ENCODE data around the gene VWA3B.

Gene VWA3B

DNA sequence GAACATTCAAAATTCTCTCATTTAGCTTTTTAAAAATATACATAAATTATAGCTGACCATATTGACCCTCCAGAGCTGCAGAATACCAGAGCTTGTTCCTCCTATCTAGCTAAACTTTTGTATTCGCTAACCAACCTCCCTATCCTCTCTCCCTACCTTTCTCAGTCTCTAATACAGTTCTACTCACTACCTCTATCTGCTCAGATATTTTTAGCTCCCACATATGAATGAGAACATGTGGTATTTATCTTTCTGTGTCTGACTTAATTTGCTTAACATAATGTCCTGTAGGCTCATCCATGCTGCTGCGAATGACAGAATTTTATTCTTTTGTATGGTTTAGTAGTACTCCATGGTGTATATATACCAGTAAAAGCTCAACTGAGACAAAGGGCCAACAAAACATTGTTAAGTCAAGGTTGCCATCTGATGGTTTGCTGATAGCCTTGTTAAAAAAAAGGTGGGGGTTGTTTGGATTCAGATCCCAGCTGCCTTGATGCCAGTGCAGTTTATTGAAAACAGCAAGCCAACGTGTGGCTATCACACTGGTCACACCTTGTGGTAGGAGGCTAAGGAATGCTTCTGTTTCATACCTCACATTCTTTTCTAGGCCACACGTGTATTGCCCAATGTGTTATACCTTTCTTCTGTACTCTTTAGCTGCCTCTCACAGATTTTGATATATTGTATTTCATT is 101.5 kb downstream of the VWA3B start:
- H3K4me1 ChIP-seq (ENCODE audit: control insufficient read depth, insufficient read depth, low read length) = no peaks in the 10 kb centered on the region
- no peaks in the 10 kb centered on the region for H3K27me3 ChIP-seq (ENCODE audit: control insufficient read depth, insufficient read depth, low read length)
- no peak overlapping the region for H3K9ac ChIP-seq (ENCODE audit: low read length)
- no peaks in the 10 kb centered on the region for H3K9me3 ChIP-seq (ENCODE audit: control insufficient read depth, low read length)
- H3K4me3 ChIP-seq (ENCODE audit: low read length) = no peak overlapping the region
- H3K36me3 ChIP-seq (ENCODE audit: control insufficient read depth, insufficient read depth, low read length) = no peaks in the 10 kb centered on the region

DNA sequence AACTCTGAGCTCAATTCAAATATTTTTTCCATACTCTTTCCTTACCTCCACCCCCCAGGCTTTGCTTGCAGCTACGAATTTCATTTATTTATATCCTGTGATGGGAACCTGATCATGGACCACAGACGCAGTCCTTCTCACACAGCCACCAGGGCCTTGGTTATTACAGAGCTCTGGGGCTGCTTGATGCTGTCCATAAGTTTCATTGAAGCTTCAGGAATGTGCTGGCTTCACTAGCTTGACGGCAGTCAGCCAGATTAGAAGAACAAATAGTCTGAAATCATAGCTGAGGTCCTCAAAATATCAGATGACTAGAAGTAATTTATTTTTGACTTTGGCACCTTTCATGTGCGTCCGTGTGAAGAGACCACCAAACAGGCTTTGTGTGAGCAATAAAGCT is 104.9 kb downstream of the VWA3B start:
- H3K9me3 ChIP-seq (ENCODE audit: control insufficient read depth, low read length) = no peaks in the 10 kb centered on the region
- no peaks in the 10 kb centered on the region for H3K36me3 ChIP-seq (ENCODE audit: control insufficient read depth, insufficient read depth, low read length)
- no peaks in the 10 kb centered on the region for H3K27me3 ChIP-seq (ENCODE audit: control insufficient read depth, insufficient read depth, low read length)
- no peak overlapping the region for H3K9ac ChIP-seq (ENCODE audit: low read length)
- H3K4me1 ChIP-seq (ENCODE audit: control insufficient read depth, insufficient read depth, low read length) = no peaks in the 10 kb centered on the region
- H3K4me3 ChIP-seq (ENCODE audit: low read length) = no peak overlapping the region

DNA sequence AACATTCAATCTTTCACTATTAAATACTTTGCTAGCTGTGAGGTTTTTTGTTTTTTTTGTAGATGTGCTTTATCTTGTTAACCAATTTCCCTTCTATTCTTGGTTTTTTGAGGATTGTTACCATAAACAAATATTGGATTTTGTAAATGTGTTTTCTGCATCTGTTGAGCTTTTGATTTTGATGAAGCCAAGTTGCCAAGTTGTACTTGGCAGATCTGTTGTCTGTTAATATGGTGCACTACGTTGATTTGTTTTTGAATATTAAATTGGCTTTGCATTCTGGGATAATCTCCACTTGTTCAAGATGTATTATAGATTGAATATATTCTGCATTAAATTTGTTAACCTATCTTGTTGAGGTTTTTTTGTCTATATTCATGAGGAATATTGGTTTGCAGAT is 114.6 kb downstream of the VWA3B start:
- Histone ChIP-seq H3K4me1 (ENCODE audit: control insufficient read depth, insufficient read depth, low read length) (no peaks in the 10 kb centered on the region), H3K36me3 (ENCODE audit: control insufficient read depth, insufficient read depth, low read length) (no peaks in the 10 kb centered on the region), H3K9ac (ENCODE audit: low read length) (no peak overlapping the region), H3K4me3 (ENCODE audit: low read length) (no peak overlapping the region), H3K9me3 (ENCODE audit: control insufficient read depth, low read length) (no peaks in the 10 kb centered on the region), H3K27me3 (ENCODE audit: control insufficient read depth, insufficient read depth, low read length) (no peaks in the 10 kb centered on the region)

DNA sequence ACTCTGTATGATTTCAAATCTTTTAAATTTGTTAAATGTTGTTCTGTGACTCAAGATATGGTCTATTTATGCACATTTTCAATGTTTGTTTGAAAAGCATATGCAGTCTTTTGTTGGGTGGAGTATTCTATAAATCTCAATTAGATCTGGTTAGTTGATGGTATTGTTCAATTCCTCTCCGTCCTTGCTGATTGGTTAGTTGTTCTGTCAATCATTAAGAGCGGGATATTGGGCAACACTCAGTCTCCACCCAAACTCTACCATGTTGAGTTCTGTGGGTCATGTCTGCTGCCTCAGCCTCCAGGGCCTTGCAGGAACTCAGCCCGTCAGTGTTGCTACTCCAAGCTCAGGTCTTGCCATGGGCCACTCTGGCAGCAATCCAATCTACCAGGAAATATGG is 118.9 kb downstream of the VWA3B start:
- Histone ChIP-seq H3K4me1 (ENCODE audit: control insufficient read depth, insufficient read depth, low read length) (no peaks in the 10 kb centered on the region), H3K9me3 (ENCODE audit: control insufficient read depth, low read length) (no peaks in the 10 kb centered on the region), H3K4me3 (ENCODE audit: low read length) (no peak overlapping the region), H3K27me3 (ENCODE audit: control insufficient read depth, insufficient read depth, low read length) (peaks cover 3% of the 10 kb centered on the region), H3K9ac (ENCODE audit: low read length) (no peak overlapping the region), H3K36me3 (ENCODE audit: control insufficient read depth, insufficient read depth, low read length) (no peaks in the 10 kb centered on the region)

DNA sequence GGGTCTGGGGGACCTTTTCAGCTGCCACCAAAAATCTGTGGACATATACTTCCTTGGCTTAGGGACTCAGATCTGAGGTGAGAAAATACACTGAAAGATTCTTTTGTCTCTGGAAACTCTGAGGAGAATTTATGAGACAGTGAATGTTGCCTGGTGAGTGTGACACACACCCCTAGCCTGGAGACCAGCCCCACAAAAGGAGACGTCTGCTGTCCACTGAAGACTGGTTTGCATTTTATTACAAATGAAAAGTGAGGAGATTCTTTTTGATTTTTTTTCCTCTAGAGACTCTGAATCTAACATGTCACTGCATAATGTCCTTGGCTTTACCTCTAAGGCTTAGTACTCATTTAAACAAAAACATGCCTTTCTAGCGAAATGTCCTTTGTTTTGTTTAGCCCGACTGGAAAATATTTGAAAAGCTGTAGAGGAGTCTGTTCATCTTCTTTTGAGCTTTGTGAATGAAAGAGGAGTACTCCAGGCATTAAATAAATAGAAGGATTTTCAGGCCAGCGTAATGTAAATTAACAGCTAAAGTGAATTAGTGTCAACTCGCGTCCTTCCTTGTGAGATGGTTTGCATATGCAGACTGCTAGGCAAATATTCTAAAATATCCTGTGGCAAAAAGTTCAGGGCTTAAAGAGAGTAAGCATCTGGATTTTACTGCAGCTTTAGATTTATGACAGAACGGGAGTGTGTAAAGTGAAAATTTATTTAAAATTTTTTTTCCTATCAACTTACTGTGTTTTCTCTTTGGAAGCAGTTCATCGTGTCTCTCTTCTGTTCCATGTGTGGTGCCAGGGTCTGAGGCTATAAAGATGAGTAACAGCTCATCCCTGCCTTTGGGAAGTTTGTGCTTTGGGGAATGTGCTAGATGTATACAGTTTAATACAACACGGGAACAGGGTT is 125.4 kb downstream of the VWA3B start:
- Histone ChIP-seq H3K4me1 (ENCODE audit: control insufficient read depth, insufficient read depth, low read length) (no peaks in the 10 kb centered on the region), H3K9me3 (ENCODE audit: control insufficient read depth, low read length) (no peaks in the 10 kb centered on the region), H3K27me3 (ENCODE audit: control insufficient read depth, insufficient read depth, low read length) (no peaks in the 10 kb centered on the region), H3K36me3 (ENCODE audit: control insufficient read depth, insufficient read depth, low read length) (no peaks in the 10 kb centered on the region), H3K4me3 (ENCODE audit: low read length) (no peak overlapping the region), H3K9ac (ENCODE audit: low read length) (no peak overlapping the region)

DNA sequence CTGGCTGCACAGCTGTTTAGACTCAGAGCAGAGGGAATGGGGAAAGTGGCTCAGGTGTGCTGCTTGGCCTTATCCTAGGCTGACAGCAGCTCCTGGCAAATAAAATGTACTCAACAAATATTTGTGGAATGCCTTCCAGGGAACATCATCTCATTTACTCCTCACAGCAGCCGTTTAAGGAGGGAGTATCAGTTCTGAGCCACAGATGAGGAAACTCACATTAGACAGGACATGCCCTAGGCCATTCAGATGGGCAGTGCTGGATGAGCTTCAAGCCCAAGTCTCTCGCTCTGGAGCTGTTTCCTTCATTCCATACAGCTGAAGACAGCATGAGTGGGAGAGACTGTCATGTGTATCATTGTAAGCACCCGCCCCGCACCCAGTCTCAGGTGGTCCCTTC is 129.6 kb downstream of the VWA3B start:
- Histone ChIP-seq H3K9ac (ENCODE audit: low read length) (no peak overlapping the region), H3K9me3 (ENCODE audit: control insufficient read depth, low read length) (no peaks in the 10 kb centered on the region), H3K27me3 (ENCODE audit: control insufficient read depth, insufficient read depth, low read length) (no peaks in the 10 kb centered on the region), H3K36me3 (ENCODE audit: control insufficient read depth, insufficient read depth, low read length) (no peaks in the 10 kb centered on the region), H3K4me3 (ENCODE audit: low read length) (no peak overlapping the region), H3K4me1 (ENCODE audit: control insufficient read depth, insufficient read depth, low read length) (no peaks in the 10 kb centered on the region)

DNA sequence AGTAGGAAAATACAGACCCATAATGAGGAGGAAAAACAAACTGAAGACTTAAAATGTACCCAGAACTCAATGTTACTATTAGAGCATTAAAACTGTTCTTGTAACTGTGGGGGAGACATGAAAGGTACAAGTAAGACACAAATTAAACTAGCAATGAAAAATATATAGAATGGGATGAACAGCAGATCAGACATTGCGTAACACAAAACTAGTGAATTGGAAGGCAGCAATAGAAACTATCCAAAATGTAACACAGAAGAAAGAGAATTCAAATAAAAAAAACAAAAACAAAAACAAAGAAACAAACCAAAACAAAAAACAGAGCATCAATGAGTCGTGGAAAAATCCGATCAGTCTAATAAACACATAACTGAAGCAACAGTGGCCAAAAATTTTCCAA is 132.2 kb downstream of the VWA3B start:
- no peaks in the 10 kb centered on the region for H3K27me3 ChIP-seq (ENCODE audit: control insufficient read depth, insufficient read depth, low read length)
- no peak overlapping the region for H3K9ac ChIP-seq (ENCODE audit: low read length)
- H3K36me3 ChIP-seq (ENCODE audit: control insufficient read depth, insufficient read depth, low read length) = no peaks in the 10 kb centered on the region
- H3K4me3 ChIP-seq (ENCODE audit: low read length) = no peak overlapping the region
- no peaks in the 10 kb centered on the region for H3K9me3 ChIP-seq (ENCODE audit: control insufficient read depth, low read length)
- H3K4me1 ChIP-seq (ENCODE audit: control insufficient read depth, insufficient read depth, low read length) = no peaks in the 10 kb centered on the region

DNA sequence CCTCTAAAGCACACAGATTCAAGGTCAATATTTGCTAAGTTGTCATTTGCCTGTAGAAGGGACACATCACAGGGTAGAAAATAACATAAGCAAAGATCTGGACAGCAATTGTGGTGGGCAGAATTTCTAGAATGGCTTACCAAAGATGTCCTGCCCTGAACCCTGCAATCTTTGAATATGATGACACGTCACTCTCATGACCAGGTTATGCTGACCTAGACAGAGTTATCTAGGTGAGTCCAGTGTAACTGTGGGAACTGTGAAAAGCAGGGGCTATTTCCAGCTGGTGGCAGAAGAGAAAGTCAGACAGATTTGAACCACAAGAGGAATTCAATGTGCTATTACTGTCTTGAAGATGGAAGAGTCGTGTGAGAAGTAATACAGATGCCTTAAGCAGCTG is 147.0 kb downstream of the VWA3B start:
- no peaks in the 10 kb centered on the region for H3K27me3 ChIP-seq (ENCODE audit: control insufficient read depth, insufficient read depth, low read length)

DNA sequence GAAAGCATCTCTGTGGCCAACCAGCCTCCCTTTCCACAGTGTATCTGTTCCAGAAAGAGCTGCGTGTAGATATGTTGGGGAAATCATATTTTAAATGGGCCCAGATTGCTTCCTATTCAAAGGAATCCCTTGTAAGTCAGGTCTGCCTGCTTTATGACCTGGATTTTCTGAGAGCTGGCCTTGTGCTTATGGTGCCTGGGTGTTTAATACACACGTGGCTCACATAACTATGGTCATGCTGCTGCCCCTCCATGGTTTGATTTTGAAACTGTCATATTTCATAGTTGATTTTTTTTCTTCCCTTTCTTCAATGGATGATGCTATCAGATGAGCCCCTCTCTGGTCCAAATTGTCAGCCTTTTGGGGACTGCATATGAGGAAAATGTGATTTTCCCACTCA is 147.8 kb downstream of the VWA3B start:
- Histone ChIP-seq H3K4me1 (ENCODE audit: control insufficient read depth, insufficient read depth, low read length) (no peaks in the 10 kb centered on the region), H3K36me3 (ENCODE audit: control insufficient read depth, insufficient read depth, low read length) (no peaks in the 10 kb centered on the region), H3K9me3 (ENCODE audit: control insufficient read depth, low read length) (no peaks in the 10 kb centered on the region), H3K4me3 (ENCODE audit: low read length) (no peak overlapping the region), H3K9ac (ENCODE audit: low read length) (no peak overlapping the region), H3K27me3 (ENCODE audit: control insufficient read depth, insufficient read depth, low read length) (no peaks in the 10 kb centered on the region)

More for the DNA sequence above, 147.0 kb downstream of the VWA3B start:
- Histone ChIP-seq H3K4me1 (ENCODE audit: control insufficient read depth, insufficient read depth, low read length) (no peaks in the 10 kb centered on the region), H3K9ac (ENCODE audit: low read length) (no peak overlapping the region), H3K36me3 (ENCODE audit: control insufficient read depth, insufficient read depth, low read length) (no peaks in the 10 kb centered on the region), H3K4me3 (ENCODE audit: low read length) (no peak overlapping the region), H3K9me3 (ENCODE audit: control insufficient read depth, low read length) (no peaks in the 10 kb centered on the region)

DNA sequence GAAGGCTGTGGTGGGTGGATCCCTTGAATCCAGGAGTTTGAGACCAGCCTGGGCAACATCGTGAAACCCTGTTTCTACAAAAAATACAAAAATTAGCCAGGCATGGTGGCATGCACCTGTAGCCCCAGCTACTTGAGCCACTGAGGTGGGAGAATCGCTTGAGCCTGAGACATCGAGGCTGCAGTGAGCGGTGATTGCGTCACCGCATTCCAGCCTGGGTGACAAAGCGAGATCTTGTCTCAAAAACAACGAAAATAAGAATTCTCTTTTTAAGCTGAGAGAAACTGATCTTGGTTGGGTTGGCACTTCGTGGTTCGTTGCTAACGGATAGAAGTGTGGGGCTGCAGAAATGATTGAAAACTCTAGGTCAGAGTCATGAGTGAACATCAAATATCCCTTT is 150.0 kb downstream of the VWA3B start:
- H3K36me3 ChIP-seq (ENCODE audit: control insufficient read depth, insufficient read depth, low read length) = no peaks in the 10 kb centered on the region
- H3K4me1 ChIP-seq (ENCODE audit: control insufficient read depth, insufficient read depth, low read length) = no peaks in the 10 kb centered on the region
- H3K9ac ChIP-seq (ENCODE audit: low read length) = no peak overlapping the region
- H3K27me3 ChIP-seq (ENCODE audit: control insufficient read depth, insufficient read depth, low read length) = no peaks in the 10 kb centered on the region
- H3K9me3 ChIP-seq (ENCODE audit: control insufficient read depth, low read length) = no peaks in the 10 kb centered on the region
- no peak overlapping the region for H3K4me3 ChIP-seq (ENCODE audit: low read length)

DNA sequence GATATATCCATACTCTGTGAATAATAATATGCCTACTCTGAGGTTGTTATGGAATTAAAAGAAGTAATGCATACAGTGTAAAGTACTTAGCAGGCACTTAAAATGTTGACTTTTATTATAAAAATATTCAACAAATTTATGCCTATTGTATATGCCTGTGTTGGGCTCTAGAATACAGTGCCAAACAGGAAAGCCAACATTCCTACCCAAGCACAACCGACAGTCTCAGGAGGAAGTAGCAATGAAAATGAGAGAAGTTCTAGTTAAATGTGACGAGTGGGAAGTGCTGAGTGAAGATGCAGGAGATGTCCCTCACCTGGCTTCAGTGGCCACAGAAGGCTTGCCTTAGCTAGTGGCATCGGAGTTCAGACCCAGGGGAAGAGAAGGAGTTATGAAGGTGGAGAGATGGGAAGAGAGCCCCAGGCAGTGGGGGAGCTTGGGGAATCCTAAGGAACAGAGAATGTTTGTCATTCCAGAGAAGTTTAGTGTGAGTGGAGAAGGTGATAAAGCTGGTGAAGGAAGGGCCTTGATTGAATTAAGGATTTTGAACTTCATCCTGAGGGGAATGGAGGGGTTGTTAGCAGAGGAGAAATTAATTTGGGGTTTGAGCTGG is 153.9 kb downstream of the VWA3B start:
- H3K36me3 ChIP-seq (ENCODE audit: control insufficient read depth, insufficient read depth, low read length) = no peaks in the 10 kb centered on the region
- H3K9ac ChIP-seq (ENCODE audit: low read length) = no peak overlapping the region
- no peak overlapping the region for H3K4me3 ChIP-seq (ENCODE audit: low read length)
- no peaks in the 10 kb centered on the region for H3K4me1 ChIP-seq (ENCODE audit: control insufficient read depth, insufficient read depth, low read length)
- H3K27me3 ChIP-seq (ENCODE audit: control insufficient read depth, insufficient read depth, low read length) = no peaks in the 10 kb centered on the region
- no peaks in the 10 kb centered on the region for H3K9me3 ChIP-seq (ENCODE audit: control insufficient read depth, low read length)

DNA sequence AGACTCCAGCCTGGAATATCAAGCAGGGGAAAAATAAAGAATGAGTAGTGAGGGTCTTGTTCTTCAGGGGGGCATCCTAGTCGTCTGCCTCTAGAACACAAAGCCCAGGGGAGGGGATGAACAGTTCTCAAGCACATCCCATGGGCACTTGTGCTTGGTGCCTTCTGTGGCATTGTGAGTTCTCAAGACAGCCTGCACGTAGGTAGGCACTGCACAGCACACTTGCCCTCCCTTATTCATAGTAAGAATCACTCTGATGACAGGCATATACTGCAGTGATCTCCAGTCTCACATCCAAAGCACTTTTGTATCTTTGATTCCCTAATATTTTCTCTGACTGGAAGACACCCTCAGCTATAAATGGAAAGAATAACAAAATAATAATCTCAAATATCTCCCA is 154.6 kb downstream of the VWA3B start:
- no peaks in the 10 kb centered on the region for H3K36me3 ChIP-seq (ENCODE audit: control insufficient read depth, insufficient read depth, low read length)
- H3K9me3 ChIP-seq (ENCODE audit: control insufficient read depth, low read length) = no peaks in the 10 kb centered on the region
- no peaks in the 10 kb centered on the region for H3K4me1 ChIP-seq (ENCODE audit: control insufficient read depth, insufficient read depth, low read length)
- no peak overlapping the region for H3K4me3 ChIP-seq (ENCODE audit: low read length)
- no peaks in the 10 kb centered on the region for H3K27me3 ChIP-seq (ENCODE audit: control insufficient read depth, insufficient read depth, low read length)
- no peak overlapping the region for H3K9ac ChIP-seq (ENCODE audit: low read length)

Measured in mucosa of stomach (tissue), 1 donor.